ENCODE data around the gene SLC25A15. TPM values are rescaled to one million over a fixed set of nuclear protein-coding genes. Genes with fewer than 3 reads are reported as not detected.

SLC25A15 gene
- total RNA-seq, 1 donor from 2014 or later: 18.6 TPM

GRCh38 chr13:40806241-40806640, 16.8 kb downstream of the SLC25A15 start:
- DNase-seq (ENCODE audit: extremely low spot score, unreplicated experiment): no peak
- peaks cover 38% of the 10 kb centered on the region for H3K36me3 Mint-ChIP-seq
- H3K4me3 Mint-ChIP-seq: no peak overlapping the region
- H3K27me3 Mint-ChIP-seq: no peaks in the 10 kb centered on the region
- H3K9me3 Mint-ChIP-seq: no peaks in the 10 kb centered on the region
- H3K27ac Mint-ChIP-seq: no peak overlapping the region
- TF ChIP-seq, protein P1, sequence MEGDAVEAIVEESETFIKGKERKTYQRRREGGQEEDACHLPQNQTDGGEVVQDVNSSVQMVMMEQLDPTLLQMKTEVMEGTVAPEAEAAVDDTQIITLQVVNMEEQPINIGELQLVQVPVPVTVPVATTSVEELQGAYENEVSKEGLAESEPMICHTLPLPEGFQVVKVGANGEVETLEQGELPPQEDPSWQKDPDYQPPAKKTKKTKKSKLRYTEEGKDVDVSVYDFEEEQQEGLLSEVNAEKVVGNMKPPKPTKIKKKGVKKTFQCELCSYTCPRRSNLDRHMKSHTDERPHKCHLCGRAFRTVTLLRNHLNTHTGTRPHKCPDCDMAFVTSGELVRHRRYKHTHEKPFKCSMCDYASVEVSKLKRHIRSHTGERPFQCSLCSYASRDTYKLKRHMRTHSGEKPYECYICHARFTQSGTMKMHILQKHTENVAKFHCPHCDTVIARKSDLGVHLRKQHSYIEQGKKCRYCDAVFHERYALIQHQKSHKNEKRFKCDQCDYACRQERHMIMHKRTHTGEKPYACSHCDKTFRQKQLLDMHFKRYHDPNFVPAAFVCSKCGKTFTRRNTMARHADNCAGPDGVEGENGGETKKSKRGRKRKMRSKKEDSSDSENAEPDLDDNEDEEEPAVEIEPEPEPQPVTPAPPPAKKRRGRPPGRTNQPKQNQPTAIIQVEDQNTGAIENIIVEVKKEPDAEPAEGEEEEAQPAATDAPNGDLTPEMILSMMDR (conservative IDR thresholded peaks at IDR 0.05): no peak
- H3K4me1 Mint-ChIP-seq (ENCODE audit: unreplicated experiment): no peaks in the 10 kb centered on the region

DNA sequence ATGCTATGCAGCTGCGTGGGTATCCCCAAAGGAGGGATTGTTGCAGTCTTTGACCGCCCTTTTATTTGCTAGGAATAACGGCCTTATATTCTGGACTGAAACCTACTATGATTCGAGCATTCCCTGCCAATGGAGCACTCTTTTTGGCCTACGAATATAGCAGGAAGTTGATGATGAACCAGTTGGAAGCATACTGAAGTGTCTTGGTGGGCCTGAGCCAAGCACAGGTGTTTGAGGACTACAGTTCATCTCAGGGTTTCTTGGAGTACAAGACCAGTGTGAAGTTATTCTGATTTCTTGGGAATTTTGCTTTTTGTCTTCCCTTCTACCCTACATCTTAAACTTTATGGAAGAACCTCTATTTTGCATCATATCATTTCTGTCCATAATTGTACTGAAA, 20.1 kb downstream of the SLC25A15 start:
- Mint-ChIP-seq H3K36me3 (peaks cover 47% of the 10 kb centered on the region), H3K27me3 (no peaks in the 10 kb centered on the region), H3K4me1 (ENCODE audit: unreplicated experiment) (no peaks in the 10 kb centered on the region), H3K4me3 (no peak overlapping the region), H3K27ac (no peak overlapping the region), H3K9me3 (no peaks in the 10 kb centered on the region)
- TF ChIP-seq, protein P1 (conservative IDR thresholded peaks at IDR 0.05): no peak
- no peak for DNase-seq (ENCODE audit: extremely low spot score, unreplicated experiment)

- H3K36me3 Mint-ChIP-seq: peaks cover 48% of the 10 kb centered on the region
- no peak overlapping the region for H3K27ac Mint-ChIP-seq
- H3K27me3 Mint-ChIP-seq: no peaks in the 10 kb centered on the region
These were observed 22.7 kb downstream of the SLC25A15 start for GRCh38 chr13:40812102-40812501.

DNA sequence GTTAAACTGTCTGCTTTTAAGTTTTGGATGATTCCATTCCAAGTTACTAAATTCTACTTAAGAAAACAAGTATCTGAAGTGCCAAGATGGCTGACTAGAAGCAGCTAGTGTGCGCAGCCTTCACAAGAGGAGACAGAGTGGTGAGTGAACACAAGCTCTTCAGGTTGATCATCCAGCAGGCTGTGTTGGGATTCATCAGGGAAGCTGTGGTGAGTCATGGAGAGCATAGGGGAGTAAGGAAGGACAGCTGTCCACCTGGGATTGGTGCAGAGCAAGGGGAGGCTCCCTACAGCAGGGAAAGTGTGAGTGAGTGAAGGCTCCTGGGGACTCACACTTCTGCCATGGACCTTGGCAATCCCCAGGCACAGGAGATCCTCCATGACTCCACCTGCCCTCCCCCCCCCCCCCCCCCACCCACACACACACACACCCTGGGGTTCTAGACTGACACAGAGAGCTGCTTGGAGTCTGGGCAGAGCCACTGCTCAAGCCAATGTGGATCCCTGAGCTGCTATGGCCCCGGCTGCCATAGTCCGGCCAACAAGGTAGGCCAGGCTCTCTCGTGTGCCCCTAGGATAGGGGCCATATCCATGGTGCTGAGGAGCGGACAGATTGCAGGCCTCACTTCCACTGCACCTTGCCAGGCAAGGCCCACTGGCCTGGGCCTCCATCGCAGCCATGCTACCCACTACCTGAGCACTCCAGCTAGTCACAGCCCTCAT, 23.5 kb downstream of the SLC25A15 start:
- Mint-ChIP-seq H3K36me3 (peaks cover 43% of the 10 kb centered on the region), H3K9me3 (peaks cover 19% of the 10 kb centered on the region), H3K4me1 (ENCODE audit: unreplicated experiment) (no peaks in the 10 kb centered on the region), H3K27me3 (no peaks in the 10 kb centered on the region), H3K4me3 (no peak overlapping the region), H3K27ac (no peak overlapping the region)
- DNase-seq (ENCODE audit: extremely low spot score, unreplicated experiment): no peak
- TF ChIP-seq, protein P1 (conservative IDR thresholded peaks at IDR 0.05): no peak

More at GRCh38 chr13:40812102-40812501, 22.7 kb downstream of the SLC25A15 start:
- DNase-seq (ENCODE audit: extremely low spot score, unreplicated experiment): no peak
- TF ChIP-seq, protein P1 (conservative IDR thresholded peaks at IDR 0.05): no peak
- Mint-ChIP-seq H3K4me1 (ENCODE audit: unreplicated experiment) (no peaks in the 10 kb centered on the region), H3K9me3 (peaks cover 19% of the 10 kb centered on the region), H3K4me3 (no peak overlapping the region)

- no peaks in the 10 kb centered on the region for H3K4me1 Mint-ChIP-seq (ENCODE audit: unreplicated experiment)
- peaks cover 42% of the 10 kb centered on the region for H3K36me3 Mint-ChIP-seq
- H3K9me3 Mint-ChIP-seq: peaks cover 19% of the 10 kb centered on the region
- TF ChIP-seq, protein P1 (conservative IDR thresholded peaks at IDR 0.05): peak; percentile 62
- no peak for DNase-seq (ENCODE audit: extremely low spot score, unreplicated experiment)
- no peak overlapping the region for H3K27ac Mint-ChIP-seq
- no peaks in the 10 kb centered on the region for H3K27me3 Mint-ChIP-seq
- H3K4me3 Mint-ChIP-seq: no peak overlapping the region
These were observed 24.4 kb downstream of the SLC25A15 start for GRCh38 chr13:40813667-40814454.
